ENCODE data around the gene MYH10.

Gene MYH10

GRCh38 chr17:8464941-8465340 is 165.6 kb downstream of the MYH10 start:
- WGBS, result 67% methylated on average over 4 of the region's 4 CpGs
- Histone ChIP-seq H3K4me3 (ENCODE audit: low read length) (no peak overlapping the region), H3K36me3 (ENCODE audit: insufficient read depth, low read length) (peaks cover 63% of the 10 kb centered on the region), H3K9ac (ENCODE audit: low read depth, low read length) (no peak overlapping the region), H3K4me1 (ENCODE audit: insufficient read depth, low read length) (peaks cover 6% of the 10 kb centered on the region; the same call in 1 of the 2 replicates), H3K27ac (ENCODE audit: low read depth, low read length) (no peak overlapping the region), H3K27me3 (ENCODE audit: insufficient read depth, low read length) (no peaks in the 10 kb centered on the region), H3K9me3 (ENCODE audit: insufficient read depth, low read depth, low read length) (no peaks in the 10 kb centered on the region)

GRCh38 chr17:8463099-8463498 is 167.4 kb downstream of the MYH10 start:
- 83% methylated on average over 4 of the region's 5 CpGs for WGBS
- Histone ChIP-seq H3K27me3 (ENCODE audit: insufficient read depth, low read length) (no peaks in the 10 kb centered on the region), H3K27ac (ENCODE audit: low read depth, low read length) (no peak overlapping the region), H3K36me3 (ENCODE audit: insufficient read depth, low read length) (peaks cover 74% of the 10 kb centered on the region), H3K9ac (ENCODE audit: low read depth, low read length) (0 out of 2 replicates have a peak overlapping the region, but pooled peaks have one; percentile 44), H3K4me1 (ENCODE audit: insufficient read depth, low read length) (peaks cover 6% of the 10 kb centered on the region; the same call in 1 of the 2 replicates), H3K9me3 (ENCODE audit: insufficient read depth, low read depth, low read length) (no peaks in the 10 kb centered on the region), H3K4me3 (ENCODE audit: low read length) (no peak overlapping the region)

- H3K9ac ChIP-seq (ENCODE audit: low read depth, low read length), result no peak overlapping the region
- H3K27ac ChIP-seq (ENCODE audit: low read depth, low read length), result no peak overlapping the region
- H3K4me1 ChIP-seq (ENCODE audit: insufficient read depth, low read length), result peaks cover 6% of the 10 kb centered on the region; the same call in 1 of the 2 replicates
- WGBS, result 62% methylated on average over 3 of the region's 5 CpGs
- peaks cover 74% of the 10 kb centered on the region for H3K36me3 ChIP-seq (ENCODE audit: insufficient read depth, low read length)
- H3K4me3 ChIP-seq (ENCODE audit: low read length), result no peak overlapping the region
- H3K27me3 ChIP-seq (ENCODE audit: insufficient read depth, low read length), result no peaks in the 10 kb centered on the region
- no peaks in the 10 kb centered on the region for H3K9me3 ChIP-seq (ENCODE audit: insufficient read depth, low read depth, low read length)
Observed at GRCh38 chr17:8462564-8462963, 168.0 kb downstream of the MYH10 start.

- H3K36me3 ChIP-seq (ENCODE audit: insufficient read depth, low read length), result peaks cover 84% of the 10 kb centered on the region
- H3K4me3 ChIP-seq (ENCODE audit: low read length), result no peak overlapping the region
- no peaks in the 10 kb centered on the region for H3K9me3 ChIP-seq (ENCODE audit: insufficient read depth, low read depth, low read length)
- no peak overlapping the region for H3K27ac ChIP-seq (ENCODE audit: low read depth, low read length)
- no peak overlapping the region for H3K9ac ChIP-seq (ENCODE audit: low read depth, low read length)
- no peaks in the 10 kb centered on the region for H3K27me3 ChIP-seq (ENCODE audit: insufficient read depth, low read length)
- H3K4me1 ChIP-seq (ENCODE audit: insufficient read depth, low read length), result no peaks in the 10 kb centered on the region
- WGBS, result 93% methylated on average over 3 of the region's 3 CpGs
Observed at GRCh38 chr17:8459831-8460230, 170.7 kb downstream of the MYH10 start.

- Histone ChIP-seq H3K4me3 (ENCODE audit: low read length) (no peak overlapping the region), H3K27ac (ENCODE audit: low read depth, low read length) (no peak overlapping the region), H3K36me3 (ENCODE audit: insufficient read depth, low read length) (peaks cover 88% of the 10 kb centered on the region), H3K9ac (ENCODE audit: low read depth, low read length) (no peak overlapping the region), H3K4me1 (ENCODE audit: insufficient read depth, low read length) (no peaks in the 10 kb centered on the region), H3K9me3 (ENCODE audit: insufficient read depth, low read depth, low read length) (no peaks in the 10 kb centered on the region), H3K27me3 (ENCODE audit: insufficient read depth, low read length) (no peaks in the 10 kb centered on the region)
- 97% methylated on average over 3 of the region's 4 CpGs for WGBS
Observed at GRCh38 chr17:8459107-8459506, 171.4 kb downstream of the MYH10 start.

- no peaks in the 10 kb centered on the region for H3K4me1 ChIP-seq (ENCODE audit: insufficient read depth, low read length)
- peaks cover 92% of the 10 kb centered on the region for H3K36me3 ChIP-seq (ENCODE audit: insufficient read depth, low read length)
- no peak overlapping the region for H3K4me3 ChIP-seq (ENCODE audit: low read length)
- no peaks in the 10 kb centered on the region for H3K9me3 ChIP-seq (ENCODE audit: insufficient read depth, low read depth, low read length)
- H3K27ac ChIP-seq (ENCODE audit: low read depth, low read length), result no peak overlapping the region
- no peak overlapping the region for H3K9ac ChIP-seq (ENCODE audit: low read depth, low read length)
- no peaks in the 10 kb centered on the region for H3K27me3 ChIP-seq (ENCODE audit: insufficient read depth, low read length)
- 94% methylated on average over 6 of the region's 6 CpGs for WGBS
Observed at GRCh38 chr17:8458128-8458527, 172.4 kb downstream of the MYH10 start.

- Histone ChIP-seq H3K27ac (ENCODE audit: low read depth, low read length) (no peak overlapping the region), H3K36me3 (ENCODE audit: insufficient read depth, low read length) (peaks cover 92% of the 10 kb centered on the region), H3K9me3 (ENCODE audit: insufficient read depth, low read depth, low read length) (no peaks in the 10 kb centered on the region), H3K27me3 (ENCODE audit: insufficient read depth, low read length) (no peaks in the 10 kb centered on the region), H3K9ac (ENCODE audit: low read depth, low read length) (no peak overlapping the region), H3K4me3 (ENCODE audit: low read length) (no peak overlapping the region), H3K4me1 (ENCODE audit: insufficient read depth, low read length) (no peaks in the 10 kb centered on the region)
- 100% methylated on average over 2 of the region's 2 CpGs for WGBS
Observed at GRCh38 chr17:8455665-8456209, 174.8 kb downstream of the MYH10 start.

GRCh38 chr17:8453326-8453725 is 177.2 kb downstream of the MYH10 start:
- H3K27ac ChIP-seq (ENCODE audit: low read depth, low read length), result no peak overlapping the region
- WGBS, result no CpG with 5 or more reads among the region's 3 CpGs
- no peaks in the 10 kb centered on the region for H3K4me1 ChIP-seq (ENCODE audit: insufficient read depth, low read length)
- H3K9ac ChIP-seq (ENCODE audit: low read depth, low read length), result no peak overlapping the region
- H3K36me3 ChIP-seq (ENCODE audit: insufficient read depth, low read length), result peaks cover 91% of the 10 kb centered on the region
- H3K4me3 ChIP-seq (ENCODE audit: low read length), result no peak overlapping the region
- H3K9me3 ChIP-seq (ENCODE audit: insufficient read depth, low read depth, low read length), result no peaks in the 10 kb centered on the region
- no peaks in the 10 kb centered on the region for H3K27me3 ChIP-seq (ENCODE audit: insufficient read depth, low read length)

GRCh38 chr17:8451933-8452614 is 178.5 kb downstream of the MYH10 start:
- Histone ChIP-seq H3K27ac (ENCODE audit: low read depth, low read length) (no peak overlapping the region), H3K36me3 (ENCODE audit: insufficient read depth, low read length) (peaks cover 88% of the 10 kb centered on the region), H3K9me3 (ENCODE audit: insufficient read depth, low read depth, low read length) (no peaks in the 10 kb centered on the region), H3K27me3 (ENCODE audit: insufficient read depth, low read length) (no peaks in the 10 kb centered on the region), H3K4me1 (ENCODE audit: insufficient read depth, low read length) (peaks cover 7% of the 10 kb centered on the region), H3K9ac (ENCODE audit: low read depth, low read length) (no peak overlapping the region), H3K4me3 (ENCODE audit: low read length) (no peak overlapping the region)
- WGBS, result 87% methylated on average over 8 of the region's 8 CpGs

- peaks cover 86% of the 10 kb centered on the region for H3K36me3 ChIP-seq (ENCODE audit: insufficient read depth, low read length)
- no peak overlapping the region for H3K9ac ChIP-seq (ENCODE audit: low read depth, low read length)
- peaks cover 7% of the 10 kb centered on the region for H3K4me1 ChIP-seq (ENCODE audit: insufficient read depth, low read length)
- H3K4me3 ChIP-seq (ENCODE audit: low read length), result no peak overlapping the region
- no peaks in the 10 kb centered on the region for H3K9me3 ChIP-seq (ENCODE audit: insufficient read depth, low read depth, low read length)
- WGBS, result 94% methylated on average over 3 of the region's 3 CpGs
- no peak overlapping the region for H3K27ac ChIP-seq (ENCODE audit: low read depth, low read length)
- no peaks in the 10 kb centered on the region for H3K27me3 ChIP-seq (ENCODE audit: insufficient read depth, low read length)
Observed at GRCh38 chr17:8448310-8448709, 182.2 kb downstream of the MYH10 start.

- Histone ChIP-seq H3K4me1 (ENCODE audit: insufficient read depth, low read length) (peaks cover 7% of the 10 kb centered on the region), H3K9me3 (ENCODE audit: insufficient read depth, low read depth, low read length) (no peaks in the 10 kb centered on the region), H3K27ac (ENCODE audit: low read depth, low read length) (no peak overlapping the region), H3K27me3 (ENCODE audit: insufficient read depth, low read length) (no peaks in the 10 kb centered on the region), H3K9ac (ENCODE audit: low read depth, low read length) (no peak overlapping the region), H3K36me3 (ENCODE audit: insufficient read depth, low read length) (peaks cover 81% of the 10 kb centered on the region), H3K4me3 (ENCODE audit: low read length) (no peak overlapping the region)
- 72% methylated on average over 4 of the region's 4 CpGs for WGBS
Observed at GRCh38 chr17:8447799-8448198, 182.7 kb downstream of the MYH10 start.
